HEK293 (cell line): ENCODE data around the gene PPP1R12C.

Source experiments
- OSR2 ChIP-seq: fragments of 450-650 bp; formaldehyde crosslinking; IDR thresholded peaks from 2 replicates; pipeline ENCODE4 v1.5.1; 2016; ENCODE audit warnings: missing biosample characterization, missing genetic modification characterization
- SETDB1 ChIP-seq: IDR thresholded peaks from one replicate; pipeline ENCODE4 v1.6.1; 2017; ENCODE audit warnings: mild to moderate bottlenecking, low read length, moderate library complexity, mixed read lengths; ENCODE audit not compliant: insufficient read length
- ZBTB11 ChIP-seq: fragments of 450-650 bp; formaldehyde crosslinking; conservative IDR thresholded peaks from 2 replicates; pipeline ENCODE4 v1.5.1; 2016; ENCODE audit warnings: low read depth, missing biosample characterization, missing genetic modification characterization
- ZBTB26 ChIP-seq: fragments of 450-650 bp; formaldehyde crosslinking; optimal IDR thresholded peaks from 2 replicates; pipeline ENCODE3; 2016; ENCODE audit warnings: missing biosample characterization, mild to moderate bottlenecking, missing genetic modification characterization
- ZNF416 ChIP-seq: fragments of 450-650 bp; formaldehyde crosslinking; IDR thresholded peaks from 2 replicates; pipeline ENCODE4 v1.5.1; 2016; ENCODE audit warnings: missing biosample characterization, missing genetic modification characterization
- ZNF48 ChIP-seq: fragments of 450-650 bp; formaldehyde crosslinking; IDR thresholded peaks from 2 replicates; pipeline ENCODE4 v1.5.1; 2016; ENCODE audit warnings: missing biosample characterization, missing genetic modification characterization
- ZNF707 ChIP-seq: fragments of 450-650 bp; formaldehyde crosslinking; IDR thresholded peaks from 2 replicates; pipeline ENCODE4 v1.5.1; 2016; ENCODE audit warnings: missing biosample characterization, missing genetic modification characterization
- TF ChIP-seq, protein P1 (sequence below): fragments of 450-650 bp; formaldehyde crosslinking; IDR thresholded peaks from 2 replicates; pipeline ENCODE4 v1.5.1; 2016; ENCODE audit warnings: missing biosample characterization, missing genetic modification characterization
- TF ChIP-seq, protein P2 (sequence below): fragments of 450-650 bp; formaldehyde crosslinking; IDR thresholded peaks from 2 replicates; pipeline ENCODE4 v1.5.1; 2017; ENCODE audit warnings: missing biosample characterization, missing genetic modification characterization
- TF ChIP-seq, protein P3 (sequence below): fragments of 450-650 bp; formaldehyde crosslinking; IDR thresholded peaks from 2 replicates; pipeline ENCODE4 v1.5.1; 2016; ENCODE audit warnings: missing biosample characterization, missing genetic modification characterization

- TF ChIP-seq ZNF707: no peak
- TF ChIP-seq, protein P1, sequence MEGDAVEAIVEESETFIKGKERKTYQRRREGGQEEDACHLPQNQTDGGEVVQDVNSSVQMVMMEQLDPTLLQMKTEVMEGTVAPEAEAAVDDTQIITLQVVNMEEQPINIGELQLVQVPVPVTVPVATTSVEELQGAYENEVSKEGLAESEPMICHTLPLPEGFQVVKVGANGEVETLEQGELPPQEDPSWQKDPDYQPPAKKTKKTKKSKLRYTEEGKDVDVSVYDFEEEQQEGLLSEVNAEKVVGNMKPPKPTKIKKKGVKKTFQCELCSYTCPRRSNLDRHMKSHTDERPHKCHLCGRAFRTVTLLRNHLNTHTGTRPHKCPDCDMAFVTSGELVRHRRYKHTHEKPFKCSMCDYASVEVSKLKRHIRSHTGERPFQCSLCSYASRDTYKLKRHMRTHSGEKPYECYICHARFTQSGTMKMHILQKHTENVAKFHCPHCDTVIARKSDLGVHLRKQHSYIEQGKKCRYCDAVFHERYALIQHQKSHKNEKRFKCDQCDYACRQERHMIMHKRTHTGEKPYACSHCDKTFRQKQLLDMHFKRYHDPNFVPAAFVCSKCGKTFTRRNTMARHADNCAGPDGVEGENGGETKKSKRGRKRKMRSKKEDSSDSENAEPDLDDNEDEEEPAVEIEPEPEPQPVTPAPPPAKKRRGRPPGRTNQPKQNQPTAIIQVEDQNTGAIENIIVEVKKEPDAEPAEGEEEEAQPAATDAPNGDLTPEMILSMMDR (tag by site-specific recombination): no peak
- TF ChIP-seq SETDB1: no peak
- TF ChIP-seq ZNF416: no peak
- TF ChIP-seq, protein P2, sequence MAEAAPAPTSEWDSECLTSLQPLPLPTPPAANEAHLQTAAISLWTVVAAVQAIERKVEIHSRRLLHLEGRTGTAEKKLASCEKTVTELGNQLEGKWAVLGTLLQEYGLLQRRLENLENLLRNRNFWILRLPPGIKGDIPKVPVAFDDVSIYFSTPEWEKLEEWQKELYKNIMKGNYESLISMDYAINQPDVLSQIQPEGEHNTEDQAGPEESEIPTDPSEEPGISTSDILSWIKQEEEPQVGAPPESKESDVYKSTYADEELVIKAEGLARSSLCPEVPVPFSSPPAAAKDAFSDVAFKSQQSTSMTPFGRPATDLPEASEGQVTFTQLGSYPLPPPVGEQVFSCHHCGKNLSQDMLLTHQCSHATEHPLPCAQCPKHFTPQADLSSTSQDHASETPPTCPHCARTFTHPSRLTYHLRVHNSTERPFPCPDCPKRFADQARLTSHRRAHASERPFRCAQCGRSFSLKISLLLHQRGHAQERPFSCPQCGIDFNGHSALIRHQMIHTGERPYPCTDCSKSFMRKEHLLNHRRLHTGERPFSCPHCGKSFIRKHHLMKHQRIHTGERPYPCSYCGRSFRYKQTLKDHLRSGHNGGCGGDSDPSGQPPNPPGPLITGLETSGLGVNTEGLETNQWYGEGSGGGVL: no peak
- TF ChIP-seq ZNF48 (tag by site-specific recombination): no peak
- TF ChIP-seq ZBTB11 (tag by site-specific recombination): no peak
- TF ChIP-seq, protein P3, sequence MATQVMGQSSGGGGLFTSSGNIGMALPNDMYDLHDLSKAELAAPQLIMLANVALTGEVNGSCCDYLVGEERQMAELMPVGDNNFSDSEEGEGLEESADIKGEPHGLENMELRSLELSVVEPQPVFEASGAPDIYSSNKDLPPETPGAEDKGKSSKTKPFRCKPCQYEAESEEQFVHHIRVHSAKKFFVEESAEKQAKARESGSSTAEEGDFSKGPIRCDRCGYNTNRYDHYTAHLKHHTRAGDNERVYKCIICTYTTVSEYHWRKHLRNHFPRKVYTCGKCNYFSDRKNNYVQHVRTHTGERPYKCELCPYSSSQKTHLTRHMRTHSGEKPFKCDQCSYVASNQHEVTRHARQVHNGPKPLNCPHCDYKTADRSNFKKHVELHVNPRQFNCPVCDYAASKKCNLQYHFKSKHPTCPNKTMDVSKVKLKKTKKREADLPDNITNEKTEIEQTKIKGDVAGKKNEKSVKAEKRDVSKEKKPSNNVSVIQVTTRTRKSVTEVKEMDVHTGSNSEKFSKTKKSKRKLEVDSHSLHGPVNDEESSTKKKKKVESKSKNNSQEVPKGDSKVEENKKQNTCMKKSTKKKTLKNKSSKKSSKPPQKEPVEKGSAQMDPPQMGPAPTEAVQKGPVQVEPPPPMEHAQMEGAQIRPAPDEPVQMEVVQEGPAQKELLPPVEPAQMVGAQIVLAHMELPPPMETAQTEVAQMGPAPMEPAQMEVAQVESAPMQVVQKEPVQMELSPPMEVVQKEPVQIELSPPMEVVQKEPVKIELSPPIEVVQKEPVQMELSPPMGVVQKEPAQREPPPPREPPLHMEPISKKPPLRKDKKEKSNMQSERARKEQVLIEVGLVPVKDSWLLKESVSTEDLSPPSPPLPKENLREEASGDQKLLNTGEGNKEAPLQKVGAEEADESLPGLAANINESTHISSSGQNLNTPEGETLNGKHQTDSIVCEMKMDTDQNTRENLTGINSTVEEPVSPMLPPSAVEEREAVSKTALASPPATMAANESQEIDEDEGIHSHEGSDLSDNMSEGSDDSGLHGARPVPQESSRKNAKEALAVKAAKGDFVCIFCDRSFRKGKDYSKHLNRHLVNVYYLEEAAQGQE: no peak
- no peak for TF ChIP-seq OSR2 (tag by site-specific recombination)
- no peak for TF ChIP-seq ZBTB26 (tag by site-specific recombination)
Observed at GRCh38 chr19:55079400-55080038, 37.9 kb downstream of the PPP1R12C start.
